ENCODE results near the gene DNAL4. TPM values are rescaled to one million over a fixed set of nuclear protein-coding genes. Genes with fewer than 3 reads are reported as not detected.

The DNAL4 gene
- total RNA-seq, 1 donor from 2014 or later: 21.3 TPM

- intact Hi-C loops (cut with DNase I): no loop called here
- Histone ChIP-seq H3K36me3 (no peaks in the 10 kb centered on the region), H3K4me1 (no peaks in the 10 kb centered on the region), H3K27ac (no peak overlapping the region), H3K9me3 (no peaks in the 10 kb centered on the region), H3K27me3 (ENCODE audit: low read depth) (no peaks in the 10 kb centered on the region), H3K4me3 (no peak overlapping the region)
- DNase-seq (no peak), ATAC-seq (no peak)
- no peak for TF ChIP-seq CTCF (IDR thresholded peaks at IDR 0.05)
These were observed 21.4 kb downstream of the DNAL4 start for GRCh38 chr22:38772623-38772873.

GRCh38 chr22:38770257-38770949 is 23.5 kb downstream of the DNAL4 start:
- Histone ChIP-seq H3K9me3 (no peaks in the 10 kb centered on the region), H3K27me3 (ENCODE audit: low read depth) (no peaks in the 10 kb centered on the region), H3K4me1 (no peaks in the 10 kb centered on the region), H3K4me3 (no peak overlapping the region), H3K36me3 (no peaks in the 10 kb centered on the region), H3K27ac (no peak overlapping the region)
- DNase-seq (no peak), ATAC-seq (no peak)
- no peak for TF ChIP-seq CTCF (IDR thresholded peaks at IDR 0.05)
- intact Hi-C loops (cut with DNase I): no loop called here

DNA sequence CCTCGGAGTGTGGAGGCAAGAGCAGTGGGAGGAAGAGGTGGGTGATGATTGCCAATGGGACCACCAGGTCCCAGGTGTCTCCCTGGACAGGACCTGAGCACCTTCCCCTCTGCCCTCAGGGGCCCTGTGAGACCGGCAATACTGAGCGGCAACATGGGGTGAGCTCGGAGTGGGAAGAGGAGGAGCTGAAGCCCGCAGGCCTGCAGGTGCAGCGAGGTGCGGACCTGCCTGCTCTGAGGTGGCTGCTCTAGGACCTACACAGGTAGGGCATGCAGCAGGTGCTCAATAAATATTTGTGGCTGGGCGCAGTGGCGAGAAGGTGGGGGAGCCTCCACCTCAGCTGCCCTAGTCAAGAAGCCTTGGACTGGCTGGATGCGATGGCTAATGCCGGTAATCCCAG is 25.9 kb downstream of the DNAL4 start:
- intact Hi-C loops (cut with DNase I): no loop called here
- no peak overlapping the region for H3K27ac ChIP-seq
- no peak for TF ChIP-seq CTCF (IDR thresholded peaks at IDR 0.05)

GRCh38 chr22:38767313-38767712 is 26.6 kb downstream of the DNAL4 start:
- DNase-seq (no peak), ATAC-seq (no peak)
- Histone ChIP-seq H3K27me3 (ENCODE audit: low read depth) (peaks cover 4% of the 10 kb centered on the region), H3K9me3 (no peaks in the 10 kb centered on the region), H3K4me3 (no peak overlapping the region), H3K36me3 (no peaks in the 10 kb centered on the region), H3K27ac (no peak overlapping the region), H3K4me1 (no peaks in the 10 kb centered on the region)
- TF ChIP-seq CTCF (IDR thresholded peaks at IDR 0.05): no peak
- intact Hi-C loops (cut with DNase I): no loop called here

More for the DNA sequence above, 25.9 kb downstream of the DNAL4 start:
- no peaks in the 10 kb centered on the region for H3K9me3 ChIP-seq
- ATAC-seq: no peak
- peaks cover 4% of the 10 kb centered on the region for H3K27me3 ChIP-seq (ENCODE audit: low read depth)
- H3K4me1 ChIP-seq: no peaks in the 10 kb centered on the region
- DNase-seq: no peak
- no peaks in the 10 kb centered on the region for H3K36me3 ChIP-seq
- H3K4me3 ChIP-seq: no peak overlapping the region

GRCh38 chr22:38766076-38766777 is 27.7 kb downstream of the DNAL4 start:
- DNase-seq: peak; percentile 63
- Histone ChIP-seq H3K4me3 (no peak overlapping the region), H3K36me3 (no peaks in the 10 kb centered on the region), H3K27ac (no peak overlapping the region), H3K4me1 (no peaks in the 10 kb centered on the region), H3K27me3 (ENCODE audit: low read depth) (peaks cover 4% of the 10 kb centered on the region), H3K9me3 (no peaks in the 10 kb centered on the region)
- TF ChIP-seq CTCF (IDR thresholded peaks at IDR 0.05): peak; percentile 74
- peak; percentile 55 to 66 for ATAC-seq
- intact Hi-C loops (cut with DNase I): no loop called here
